ENCODE results near the gene EGLN3. TPM values are rescaled to one million over a fixed set of nuclear protein-coding genes. Genes with fewer than 3 reads are reported as not detected.

The EGLN3 gene
- total RNA-seq, 2 experiments from 2014 or later = 3.5 to 4.2 TPM

GRCh38 chr14:33917661-33918060 lies 33.2 kb downstream of the EGLN3 start:
- H3K27ac Mint-ChIP-seq = no peak overlapping the region
- no peak overlapping the region for H3K4me3 Mint-ChIP-seq
- no peaks in the 10 kb centered on the region for H3K27me3 Mint-ChIP-seq
- no peaks in the 10 kb centered on the region for H3K4me1 Mint-ChIP-seq (ENCODE audit: low read depth)
- H3K36me3 Mint-ChIP-seq (ENCODE audit: low read depth) = no peaks in the 10 kb centered on the region
- DNase-seq = no peak
- intact Hi-C loops (cut with micrococcal nuclease) = no loop called here
- no peak for TF ChIP-seq CTCF (IDR thresholded peaks at IDR 0.05)
- CTCF ChIA-PET = no interaction called here
- ATAC-seq = no peak
- H3K9me3 Mint-ChIP-seq = no peaks in the 10 kb centered on the region
- POLR2A ChIA-PET = interaction anchor here (0.6 kb wide), 1 partner anchor 11 kb away, joined by 3 read pairs; no protein-coding TSS in a partner anchor

- no peak for TF ChIP-seq CTCF (IDR thresholded peaks at IDR 0.05)
- H3K4me1 Mint-ChIP-seq (ENCODE audit: low read depth) = no peaks in the 10 kb centered on the region
- no peaks in the 10 kb centered on the region for H3K36me3 Mint-ChIP-seq (ENCODE audit: low read depth)
- no peaks in the 10 kb centered on the region for H3K9me3 Mint-ChIP-seq
- intact Hi-C loops (cut with micrococcal nuclease) = no loop called here
- H3K27me3 Mint-ChIP-seq = no peaks in the 10 kb centered on the region
- ChIA-PET POLR2A (interaction anchor here (0.6 kb wide), 2 partner anchors 12 to 255 kb away, joined by 3 read pairs; no protein-coding TSS in a partner anchor), CTCF (interaction anchor here (0.8 kb wide), 1 partner anchor 9 kb away, joined by 3 read pairs; no protein-coding TSS in a partner anchor)
- H3K4me3 Mint-ChIP-seq = no peak overlapping the region
- no peak for DNase-seq
- ATAC-seq = no peak
- H3K27ac Mint-ChIP-seq = no peak overlapping the region
These were observed 34.0 kb downstream of the EGLN3 start for GRCh38 chr14:33916663-33917565.

GRCh38 chr14:33915682-33916081 lies 35.2 kb downstream of the EGLN3 start:
- no peak for ATAC-seq
- ChIA-PET POLR2A (no interaction called here), CTCF (no interaction called here)
- Mint-ChIP-seq H3K9me3 (no peaks in the 10 kb centered on the region), H3K27ac (no peak overlapping the region), H3K27me3 (no peaks in the 10 kb centered on the region), H3K36me3 (ENCODE audit: low read depth) (no peaks in the 10 kb centered on the region), H3K4me1 (ENCODE audit: low read depth) (no peaks in the 10 kb centered on the region), H3K4me3 (no peak overlapping the region)
- TF ChIP-seq CTCF (IDR thresholded peaks at IDR 0.05) = no peak
- intact Hi-C loops (cut with micrococcal nuclease) = no loop called here
- no peak for DNase-seq

GRCh38 chr14:33914676-33915516 lies 36.0 kb downstream of the EGLN3 start:
- ChIA-PET POLR2A (no interaction called here), CTCF (no interaction called here)
- Mint-ChIP-seq H3K27me3 (no peaks in the 10 kb centered on the region), H3K9me3 (no peaks in the 10 kb centered on the region), H3K4me1 (ENCODE audit: low read depth) (no peaks in the 10 kb centered on the region), H3K27ac (no peak overlapping the region), H3K36me3 (ENCODE audit: low read depth) (no peaks in the 10 kb centered on the region), H3K4me3 (no peak overlapping the region)
- no peak for TF ChIP-seq CTCF (IDR thresholded peaks at IDR 0.05)
- intact Hi-C loops (cut with micrococcal nuclease) = no loop called here
- no peak for DNase-seq
- ATAC-seq = no peak

Data from activated CD8-positive, alpha-beta T cell treated with anti-CD3 and anti-CD28 coated beads for 36 hours (primary cell).